Gastrocnemius medialis (tissue), 4 donors: Measurements from ENCODE around the gene TUBB8. TPM values are rescaled to one million over a fixed set of nuclear protein-coding genes. Genes with fewer than 3 reads are reported as not detected.

Experiments used
- ATAC-seq, 2 donors: fragments of 150-250 bp; one replicate each; pipeline ENCODE4 v1.9.1; 2016
- DNase-seq, 2 donors: peaks; one replicate each; pipeline ENCODE4 v3.0.0-alpha.2; 2019
- H3K27ac ChIP-seq, 4 donors: fragments of 200-600 bp; sonication (generic); 1 replicate in 1 of 4; 2 replicates in 3 of 4; pipeline ENCODE4 v1.5.1; 2016 to 2018; ENCODE audit warnings: mild to moderate bottlenecking in 2 of 4, moderate library complexity in 1 of 4
- H3K27me3 ChIP-seq, 3 donors: fragments of 200-600 bp; sonication (generic) in 2 of 3; 1 replicate in 1 of 3; 2 replicates in 2 of 3; pipeline versions ENCODE4 v1.5.1 to v1.6.0; 2016 to 2019; ENCODE audit warnings: mild to moderate bottlenecking in 1 of 3, moderate library complexity in 1 of 3
- H3K36me3 ChIP-seq, 2 donors: fragments of 200-600 bp; sonication (generic) in 1 of 2; one replicate each; pipeline ENCODE4 v1.5.1; 2017 to 2018
- H3K4me1 ChIP-seq, 2 donors: fragments of 200-600 bp; sonication (generic) in 1 of 2; one replicate each; pipeline ENCODE4 v1.5.1; 2016 to 2017; ENCODE audit warnings: mild to moderate bottlenecking in 2 of 2
- H3K4me3 ChIP-seq, 4 donors: fragments of 200-600 bp; sonication (generic) in 3 of 4; 1 replicate in 1 of 4; 2 replicates in 3 of 4; pipeline ENCODE4 v1.5.1; 2016 to 2019; ENCODE audit warnings: mild to moderate bottlenecking in 2 of 4
- H3K9me3 ChIP-seq, 3 donors: fragments of 200-600 bp; sonication (generic) in 2 of 3; 1 replicate in 1 of 3; 2 replicates in 2 of 3; pipeline ENCODE4 v1.5.1; 2016 to 2019
- POLR2A ChIP-seq, 2 donors: fragments of 450-650 bp; IDR thresholded peaks; one replicate each; pipeline ENCODE4 v1.6.1; 2017; ENCODE audit warnings: antibody characterized with exemption in 2 of 2, mild to moderate bottlenecking in 2 of 2, moderate library complexity in 2 of 2
- in situ Hi-C, 4 donors: fragments of 200-750 bp; cut with MboI; loops; one replicate each; pipeline versions ENCODE4 v1.15.0 to v1.8.0; 2017; ENCODE audit warnings: low sequenced_read_pairs in 4 of 4
- intact Hi-C: fragments of 100-400 bp; cut with DNase I; formaldehyde crosslinking; loops from one replicate; pipeline ENCODE4 v1.15.1; 2023; ENCODE audit warnings: low total_unique reads
- total RNA-seq, 4 donors: library from RNA; depleted of rRNA; stranded (reverse); fragments of >200 nt; gene quantifications; one replicate each; pipeline versions ENCODE4 v1.1.0 to v1.2.3, GENCODE V29; 2016
- TF ChIP-seq, protein P1 (sequence below), 5 experiments: fragments of 450-650 bp in 3 of 5; fragments of 200-600 bp in 2 of 5; sonication (generic) in 2 of 5; IDR thresholded peaks in 4 of 5; conservative IDR thresholded peaks in 1 of 5; 1 replicate in 4 of 5; 2 replicates in 1 of 5; pipeline ENCODE4 v1.5.1; 2016 to 2019; ENCODE audit warnings: antibody characterized with exemption in 5 of 5, mild to moderate bottlenecking in 3 of 5, moderate library complexity in 3 of 5

TUBB8 gene
- total RNA-seq = not detected

DNA sequence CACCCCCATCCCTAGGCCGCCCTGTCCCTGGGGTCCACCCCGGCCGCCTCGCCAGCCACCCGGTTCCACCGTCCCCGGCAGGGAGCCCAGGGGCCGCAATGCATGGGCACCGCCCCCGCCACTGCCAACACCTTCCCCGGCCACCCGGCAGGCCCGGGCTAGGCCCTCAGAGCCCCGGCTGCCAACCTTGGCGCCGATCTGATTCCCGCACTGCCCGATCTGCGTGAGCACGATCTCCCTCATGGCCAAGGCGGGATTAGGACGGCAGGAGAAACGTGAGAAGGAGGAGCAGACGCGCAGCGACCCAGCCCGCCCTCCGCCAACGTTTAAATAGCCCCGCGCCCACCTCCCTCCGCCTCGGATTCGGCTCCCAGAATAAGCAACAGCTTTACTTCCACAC lies at the start of gene TUBB8:
Gene TUBB8, minus strand, starts transcription at position 301 of the 400 bp plus-strand sequence. Its CDS starts 58 bp downstream, at position 243.
- intact Hi-C loops (no loop called here), in situ Hi-C loops (no loop called here)
- H3K27me3 ChIP-seq = no peaks in the 10 kb centered on the region
- no peaks in the 10 kb centered on the region for H3K36me3 ChIP-seq
- no peak within 1 kb of the TSS for H3K27ac ChIP-seq
- no peak for DNase-seq
- H3K9me3 ChIP-seq = no peaks in the 10 kb centered on the region
- H3K4me3 ChIP-seq = no peak within 1 kb of the TSS
- ATAC-seq = no peak
- no peak for TF ChIP-seq POLR2A (IDR thresholded peaks at IDR 0.05)
- TF ChIP-seq, protein P1, sequence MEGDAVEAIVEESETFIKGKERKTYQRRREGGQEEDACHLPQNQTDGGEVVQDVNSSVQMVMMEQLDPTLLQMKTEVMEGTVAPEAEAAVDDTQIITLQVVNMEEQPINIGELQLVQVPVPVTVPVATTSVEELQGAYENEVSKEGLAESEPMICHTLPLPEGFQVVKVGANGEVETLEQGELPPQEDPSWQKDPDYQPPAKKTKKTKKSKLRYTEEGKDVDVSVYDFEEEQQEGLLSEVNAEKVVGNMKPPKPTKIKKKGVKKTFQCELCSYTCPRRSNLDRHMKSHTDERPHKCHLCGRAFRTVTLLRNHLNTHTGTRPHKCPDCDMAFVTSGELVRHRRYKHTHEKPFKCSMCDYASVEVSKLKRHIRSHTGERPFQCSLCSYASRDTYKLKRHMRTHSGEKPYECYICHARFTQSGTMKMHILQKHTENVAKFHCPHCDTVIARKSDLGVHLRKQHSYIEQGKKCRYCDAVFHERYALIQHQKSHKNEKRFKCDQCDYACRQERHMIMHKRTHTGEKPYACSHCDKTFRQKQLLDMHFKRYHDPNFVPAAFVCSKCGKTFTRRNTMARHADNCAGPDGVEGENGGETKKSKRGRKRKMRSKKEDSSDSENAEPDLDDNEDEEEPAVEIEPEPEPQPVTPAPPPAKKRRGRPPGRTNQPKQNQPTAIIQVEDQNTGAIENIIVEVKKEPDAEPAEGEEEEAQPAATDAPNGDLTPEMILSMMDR (IDR thresholded peaks at IDR 0.05 in 4 of 5, conservative IDR thresholded peaks at IDR 0.05 in 1 of 5) = no peak
- H3K4me1 ChIP-seq = no peaks in the 10 kb centered on the region

DNA sequence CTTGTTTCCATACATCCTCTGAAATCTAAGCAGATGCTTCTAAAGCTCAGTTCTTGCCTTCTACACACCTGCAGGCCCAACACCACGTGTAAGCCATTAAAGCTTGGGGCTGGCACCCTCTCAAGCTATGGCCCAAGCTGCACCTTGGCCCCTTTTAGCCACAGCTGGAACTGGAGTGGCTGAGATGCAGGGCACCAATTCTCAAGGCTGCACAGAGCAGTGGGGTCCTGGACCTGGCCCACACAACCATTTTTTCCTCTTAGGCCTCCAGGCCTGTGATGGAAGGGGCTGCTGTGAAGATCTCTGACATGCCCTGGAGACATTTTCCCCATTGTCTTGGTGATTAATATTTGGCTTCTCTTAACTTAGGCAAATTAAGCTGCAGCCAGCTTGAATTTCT lies 47.4 kb upstream of the TUBB8 start:
- DNase-seq (no peak), ATAC-seq (no peak)
- no peak for TF ChIP-seq POLR2A (IDR thresholded peaks at IDR 0.05)

DNA sequence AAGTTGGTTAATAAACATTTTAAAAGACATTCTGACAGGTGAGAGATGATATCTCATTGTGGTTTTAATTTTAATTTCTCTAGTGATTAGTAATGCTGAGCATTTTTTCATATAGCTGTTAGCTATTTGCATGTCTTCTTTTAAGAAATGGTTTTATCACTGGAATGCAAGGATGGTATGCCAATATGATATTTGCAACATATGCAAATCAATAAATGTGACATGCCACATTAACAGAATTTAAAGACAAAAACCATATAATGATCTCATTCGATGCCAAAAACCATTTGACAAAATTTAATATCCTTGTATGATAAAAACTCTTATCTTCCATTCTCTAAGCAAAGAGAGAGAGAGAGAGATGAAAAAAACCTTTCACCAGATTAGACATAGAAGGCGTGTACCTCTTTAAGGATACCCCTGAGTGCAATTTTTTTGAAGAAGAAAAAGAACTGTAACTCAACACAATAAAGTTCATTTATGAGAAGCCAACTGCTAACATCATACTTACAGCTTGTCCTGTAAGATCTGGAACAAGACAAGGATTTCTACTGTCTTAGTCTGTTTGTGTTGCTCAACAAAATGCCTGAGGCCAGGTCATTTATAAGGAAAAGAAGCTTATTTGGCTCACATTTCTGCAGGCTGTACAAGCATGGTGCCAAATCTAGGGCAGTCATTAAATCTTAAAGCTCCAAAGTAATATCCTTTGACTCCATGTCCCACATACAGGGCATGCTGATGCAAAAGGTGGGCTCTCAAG lies 46.4 kb upstream of the TUBB8 start:
- no peak overlapping the region for H3K4me3 ChIP-seq
- no peak for ATAC-seq
- TF ChIP-seq, protein P1 (IDR thresholded peaks at IDR 0.05 in 4 of 5, conservative IDR thresholded peaks at IDR 0.05 in 1 of 5) = no peak
- no peak for TF ChIP-seq POLR2A (IDR thresholded peaks at IDR 0.05)
- no peak overlapping the region for H3K27ac ChIP-seq
- no peaks in the 10 kb centered on the region for H3K27me3 ChIP-seq
- no peaks in the 10 kb centered on the region for H3K36me3 ChIP-seq
- no peak for DNase-seq
- H3K4me1 ChIP-seq = no peaks in the 10 kb centered on the region
- no peaks in the 10 kb centered on the region for H3K9me3 ChIP-seq
- in situ Hi-C loops = no loop called here
- intact Hi-C loops = no loop called here

More for the DNA sequence above, 47.4 kb upstream of the TUBB8 start:
- H3K4me3 ChIP-seq = no peak overlapping the region
- H3K4me1 ChIP-seq = no peaks in the 10 kb centered on the region
- in situ Hi-C loops = no loop called here
- no peaks in the 10 kb centered on the region for H3K9me3 ChIP-seq
- no peaks in the 10 kb centered on the region for H3K36me3 ChIP-seq
- no peaks in the 10 kb centered on the region for H3K27me3 ChIP-seq
- intact Hi-C loops = no loop called here
- no peak overlapping the region for H3K27ac ChIP-seq

DNA sequence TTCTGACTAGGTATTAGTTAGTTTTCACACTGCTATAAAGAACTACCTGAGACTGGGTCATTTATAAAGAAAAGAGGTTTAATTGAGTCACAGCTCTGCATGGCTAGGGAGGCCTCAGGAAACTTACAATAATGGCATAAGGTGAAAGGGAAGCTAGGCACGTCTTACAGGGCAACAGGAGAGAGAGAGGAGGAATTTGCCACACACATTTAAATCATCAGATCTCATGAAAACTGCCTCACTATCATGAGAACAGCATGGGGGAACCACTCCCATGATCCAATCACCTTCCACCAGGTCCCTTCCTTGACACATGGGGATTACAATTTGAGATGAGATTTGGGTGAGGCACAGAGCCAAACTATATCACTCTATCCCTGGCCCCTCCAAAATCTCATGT lies 45.5 kb upstream of the TUBB8 start:
- DNase-seq = no peak
- H3K27me3 ChIP-seq = no peaks in the 10 kb centered on the region
- H3K4me3 ChIP-seq = no peak overlapping the region
- H3K4me1 ChIP-seq = no peaks in the 10 kb centered on the region
- H3K36me3 ChIP-seq = no peaks in the 10 kb centered on the region
- H3K9me3 ChIP-seq = no peaks in the 10 kb centered on the region
- intact Hi-C loops = no loop called here
- TF ChIP-seq, protein P1 (IDR thresholded peaks at IDR 0.05 in 4 of 5, conservative IDR thresholded peaks at IDR 0.05 in 1 of 5) = no peak
- no peak for TF ChIP-seq POLR2A (IDR thresholded peaks at IDR 0.05)
- in situ Hi-C loops = no loop called here
- no peak for ATAC-seq
- H3K27ac ChIP-seq = no peak overlapping the region

DNA sequence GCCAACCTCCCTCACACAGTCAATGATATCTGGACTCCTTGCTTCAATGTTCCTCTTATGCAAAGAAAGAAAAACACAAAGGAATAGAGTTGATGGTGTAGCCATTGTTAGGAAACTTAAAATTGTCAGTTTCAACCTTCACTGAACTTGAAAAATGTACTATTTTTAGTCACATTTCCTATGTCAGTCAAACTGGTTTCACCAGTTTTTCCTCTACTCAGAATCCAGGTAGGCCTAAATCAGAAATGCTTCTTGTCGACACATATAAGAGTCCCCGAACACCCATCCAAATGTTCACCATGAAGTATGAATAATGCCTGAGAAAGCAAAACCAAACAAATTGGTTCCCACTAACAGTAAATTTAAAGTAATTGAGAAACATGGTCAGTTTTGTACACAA lies 43.8 kb upstream of the TUBB8 start:
- intact Hi-C loops (no loop called here), in situ Hi-C loops (no loop called here)
- no peak overlapping the region for H3K4me3 ChIP-seq
- no peak for TF ChIP-seq POLR2A (IDR thresholded peaks at IDR 0.05)
- TF ChIP-seq, protein P1 (IDR thresholded peaks at IDR 0.05 in 4 of 5, conservative IDR thresholded peaks at IDR 0.05 in 1 of 5) = no peak
- DNase-seq = no peak
- H3K4me1 ChIP-seq = no peaks in the 10 kb centered on the region
- H3K27ac ChIP-seq = no peak overlapping the region
- H3K27me3 ChIP-seq = no peaks in the 10 kb centered on the region
- H3K9me3 ChIP-seq = no peaks in the 10 kb centered on the region
- no peaks in the 10 kb centered on the region for H3K36me3 ChIP-seq
- no peak for ATAC-seq
